CD4-positive, alpha-beta T cell (primary cell): ENCODE data around the gene PLD6. TPM values are rescaled to one million over a fixed set of nuclear protein-coding genes. Genes with fewer than 3 reads are reported as not detected.

Source experiments
- ATAC-seq: fragments of 200-7000 bp; cut with Tn5 transposase; one replicate; pipeline ENCODE4 v1.10.0; 2022; ENCODE audit warnings: mild to moderate bottlenecking; ENCODE audit not compliant: poor library complexity
- CTCF ChIA-PET: fragments of 350-600 bp; sonication (Branson Sonifier 250); formaldehyde crosslinking; loops from one replicate; lab custom pipeline; 2021; ENCODE audit warnings: antibody characterized with exemption, inconsistent platforms; lab: Charles Lee
- POLR2A ChIA-PET: fragments of 350-600 bp; sonication (Branson Sonifier 250); formaldehyde crosslinking; loops from one replicate; lab custom pipeline; 2021; ENCODE audit warnings: antibody characterized with exemption, inconsistent platforms; lab: Charles Lee
- DNase-seq, 14 experiments: peaks; one replicate each; pipeline ENCODE4 v3.0.0-alpha.2; 2013 to 2020; ENCODE audit warnings: mixed read lengths in 2 of 14
- H3K27ac ChIP-seq, 2 donors: one replicate each; pipeline versions ENCODE4 v1.5.1 to v1.7.0; 2013; ENCODE audit warnings: low read length in 2 of 2, low read depth in 1 of 2, mild to moderate bottlenecking in 1 of 2
- H3K27me3 ChIP-seq, 2 experiments: 1 replicate in 1 of 2; 2 replicates in 1 of 2; pipeline versions ENCODE4 v1.6.1 to v1.7.0; 2013; ENCODE audit warnings: low read length in 2 of 2, control low read depth in 1 of 2, mild to moderate bottlenecking in 1 of 2, moderate library complexity in 1 of 2; ENCODE audit not compliant: insufficient read depth in 2 of 2, control insufficient read depth in 1 of 2
- H3K36me3 ChIP-seq: one replicate; pipeline ENCODE4 v1.6.1; 2013; ENCODE audit warnings: low read length, control low read depth; ENCODE audit not compliant: insufficient read depth
- H3K4me1 ChIP-seq: one replicate; pipeline ENCODE4 v1.6.1; 2013; ENCODE audit warnings: low read length, control low read depth; ENCODE audit not compliant: insufficient read depth
- H3K4me3 ChIP-seq: one replicate; pipeline ENCODE4 v1.5.1; 2013; ENCODE audit warnings: mild to moderate bottlenecking, low read length, moderate library complexity
- H3K9me3 ChIP-seq, 2 experiments: 1 replicate in 1 of 2; 2 replicates in 1 of 2; pipeline versions ENCODE4 v1.6.1 to v1.7.0; 2013; ENCODE audit warnings: low read length in 2 of 2, mild to moderate bottlenecking in 2 of 2, control low read depth in 1 of 2, moderate library complexity in 1 of 2; ENCODE audit not compliant: control insufficient read depth in 1 of 2, insufficient read depth in 1 of 2
- H3K27ac Mint-ChIP-seq: one replicate; pipeline ENCODE4 v1.8.0; 2020; ENCODE audit warnings: mixed read lengths
- H3K27me3 Mint-ChIP-seq: one replicate; pipeline ENCODE4 v1.8.0; 2021; ENCODE audit warnings: mixed read lengths
- H3K36me3 Mint-ChIP-seq: one replicate; pipeline ENCODE4 v1.8.0; 2021; ENCODE audit warnings: low read depth, mixed read lengths
- H3K4me1 Mint-ChIP-seq: one replicate; pipeline ENCODE4 v1.8.0; 2021; ENCODE audit warnings: low read depth, mixed read lengths
- H3K4me3 Mint-ChIP-seq: one replicate; pipeline ENCODE4 v1.8.0; 2020; ENCODE audit warnings: mild to moderate bottlenecking, mixed read lengths
- H3K9me3 Mint-ChIP-seq: one replicate; pipeline ENCODE4 v1.8.0; 2020; ENCODE audit warnings: mixed read lengths
- CTCF ChIP-seq: fragments of 200-600 bp; IDR thresholded peaks from one replicate; pipeline ENCODE4 v1.8.0; 2022; ENCODE audit warnings: antibody characterized with exemption, mild to moderate bottlenecking
- intact Hi-C, 2 experiments: fragments of 100-400 bp; cut with DNase I in 1 of 2; cut with micrococcal nuclease in 1 of 2; formaldehyde crosslinking; loops; one replicate each; pipeline versions ENCODE4 v1.15.1 to v1.9.0; 2023 to 2025; cut with DNase I, micrococcal nuclease
- total RNA-seq, 174 experiments: library from RNA in 2 of 174; stranded (reverse) in 2 of 174; gene quantifications; one replicate each; pipeline ENCODE4 v1.2.3 and lab custom pipeline; 2021 to 2026

PLD6 gene
- total RNA-seq, 2 experiments from 2014 or later, result 7.1 to 7.5 TPM

- Histone ChIP-seq H3K27ac (no peak overlapping the region), H3K4me3 (no peak overlapping the region), H3K27me3 (no peaks in the 10 kb centered on the region), H3K9me3 (no peaks in the 10 kb centered on the region), H3K4me1 (peaks cover 7% of the 10 kb centered on the region), H3K36me3 (peaks cover 84% of the 10 kb centered on the region)
- Mint-ChIP-seq H3K9me3 (no peaks in the 10 kb centered on the region), H3K4me3 (no peak overlapping the region), H3K27ac (no peak overlapping the region), H3K4me1 (peaks cover 24% of the 10 kb centered on the region), H3K27me3 (no peaks in the 10 kb centered on the region), H3K36me3 (peaks cover 86% of the 10 kb centered on the region)
- ATAC-seq (no peak), DNase-seq (no peak)
- POLR2A ChIA-PET, result interaction anchor here (1.0 to 1.2 kb wide), 2 partner anchors 11 to 21 kb away, joined by 3 to 5 read pairs; no protein-coding TSS in a partner anchor
- intact Hi-C loops, result no loop called here
- CTCF ChIA-PET, result interaction anchor here (0.5 to 1.2 kb wide), 2 partner anchors 116 to 218 kb away, joined by 3 read pairs; no protein-coding TSS in a partner anchor
- no peak for TF ChIP-seq CTCF
These were observed 41.5 kb downstream of the PLD6 start for GRCh38 chr17:17164676-17165075.

- no peak overlapping the region for H3K4me3 Mint-ChIP-seq
- H3K27ac Mint-ChIP-seq, result no peak overlapping the region
These were observed 42.0 kb downstream of the PLD6 start for GRCh38 chr17:17164156-17164555.

GRCh38 chr17:17161759-17162158 lies 44.4 kb downstream of the PLD6 start:
- no peak overlapping the region for H3K27ac Mint-ChIP-seq
- no peak overlapping the region for H3K4me3 Mint-ChIP-seq
- POLR2A ChIA-PET, result no interaction called here

More at GRCh38 chr17:17164156-17164555, 42.0 kb downstream of the PLD6 start:
- DNase-seq, result no peak
- ChIA-PET CTCF (interaction anchor here (1.2 kb wide), 1 partner anchor 116 kb away, joined by 3 read pairs; no protein-coding TSS in a partner anchor), POLR2A (interaction anchor here (1.0 to 1.2 kb wide), 2 partner anchors 11 to 21 kb away, joined by 3 to 5 read pairs; no protein-coding TSS in a partner anchor)
- Histone ChIP-seq H3K36me3 (peaks cover 89% of the 10 kb centered on the region), H3K27ac (no peak overlapping the region), H3K27me3 (no peaks in the 10 kb centered on the region), H3K4me1 (peaks cover 7% of the 10 kb centered on the region), H3K4me3 (no peak overlapping the region), H3K9me3 (no peaks in the 10 kb centered on the region)
- H3K9me3 Mint-ChIP-seq, result no peaks in the 10 kb centered on the region
- no peak for ATAC-seq
- peaks cover 90% of the 10 kb centered on the region for H3K36me3 Mint-ChIP-seq
- H3K27me3 Mint-ChIP-seq, result no peaks in the 10 kb centered on the region
- intact Hi-C loops, result no loop called here
- H3K4me1 Mint-ChIP-seq, result peaks cover 20% of the 10 kb centered on the region
- TF ChIP-seq CTCF, result no peak

More at GRCh38 chr17:17161759-17162158, 44.4 kb downstream of the PLD6 start:
- no peaks in the 10 kb centered on the region for H3K9me3 ChIP-seq
- H3K27me3 ChIP-seq, result no peaks in the 10 kb centered on the region
- ATAC-seq, result no peak
- Mint-ChIP-seq H3K9me3 (no peaks in the 10 kb centered on the region), H3K27me3 (no peaks in the 10 kb centered on the region), H3K36me3 (peaks cover 77% of the 10 kb centered on the region), H3K4me1 (peaks cover 5% of the 10 kb centered on the region)
- TF ChIP-seq CTCF, result no peak
- intact Hi-C loops, result no loop called here
- H3K4me1 ChIP-seq, result no peaks in the 10 kb centered on the region
- H3K4me3 ChIP-seq, result no peak overlapping the region
- CTCF ChIA-PET, result no interaction called here
- no peak overlapping the region for H3K27ac ChIP-seq
- no peak for DNase-seq
- peaks cover 84% of the 10 kb centered on the region for H3K36me3 ChIP-seq
